ENCODE data around the gene ARL3. TPM values are rescaled to one million over a fixed set of nuclear protein-coding genes. Genes with fewer than 3 reads are reported as not detected.
A peak's percentile ranks its signal among the peaks of the same experiment; 100 is the strongest.

Gene ARL3
- total RNA-seq, 1 donor: 10.4 TPM

- no peak overlapping the region for H3K4me3 ChIP-seq (ENCODE audit: low read depth, low read length)
- no peak for TF ChIP-seq CTCF (IDR thresholded peaks at IDR 0.05; ENCODE audit: insufficient read depth, low read length)
- no peak for DNase-seq (ENCODE audit: low read depth)
Observed at GRCh38 chr10:102653060-102653459, 61.1 kb downstream of the ARL3 start.

- no peak for DNase-seq (ENCODE audit: low read depth)
- no peak for TF ChIP-seq CTCF (IDR thresholded peaks at IDR 0.05; ENCODE audit: insufficient read depth, low read length)
- no peak overlapping the region for H3K4me3 ChIP-seq (ENCODE audit: low read depth, low read length)
Observed at GRCh38 chr10:102652170-102652916, 61.9 kb downstream of the ARL3 start.

- TF ChIP-seq CTCF (IDR thresholded peaks at IDR 0.05; ENCODE audit: insufficient read depth, low read length): no peak
- no peak for DNase-seq (ENCODE audit: low read depth)
- H3K4me3 ChIP-seq (ENCODE audit: low read depth, low read length): no peak overlapping the region
Observed at GRCh38 chr10:102651455-102652169, 62.6 kb downstream of the ARL3 start.

- no peak for TF ChIP-seq CTCF (IDR thresholded peaks at IDR 0.05; ENCODE audit: insufficient read depth, low read length)
- no peak for DNase-seq (ENCODE audit: low read depth)
- peak overlapping the region; percentile 28 for H3K4me3 ChIP-seq (ENCODE audit: low read depth, low read length)
Observed at GRCh38 chr10:102650655-102651454, 63.3 kb downstream of the ARL3 start.

- no peak for DNase-seq (ENCODE audit: low read depth)
- peak overlapping the region; percentile 95 for H3K4me3 ChIP-seq (ENCODE audit: low read depth, low read length)
Observed at GRCh38 chr10:102649797-102650654, 64.2 kb downstream of the ARL3 start.

More at GRCh38 chr10:102649797-102650654, 64.2 kb downstream of the ARL3 start:
- no peak for TF ChIP-seq CTCF (IDR thresholded peaks at IDR 0.05; ENCODE audit: insufficient read depth, low read length)
